ENCODE data around the gene RIPK3. TPM values are rescaled to one million over a fixed set of nuclear protein-coding genes. Genes with fewer than 3 reads are reported as not detected.
"Not testable (repeated sequence)": the region's sequence is repeated elsewhere in the genome, so short reads cannot be mapped to it uniquely, and the experiment has no call there.

Gene RIPK3
- total RNA-seq, 1 experiment from 2014 or later: 11.0 TPM

GRCh38 chr14:24361326-24361725 is 21.5 kb upstream of the RIPK3 start:
- CTCF ChIA-PET: interaction anchor here (1.7 to 2.0 kb wide), 2 partner anchors 28 to 70 kb away, joined by 5 to 6 read pairs; no protein-coding TSS in a partner anchor
- intact Hi-C loops (cut with micrococcal nuclease; ENCODE audit: unreplicated experiment): loop anchor here (1.0 kb wide), 1 partner anchor 51 kb away; no protein-coding TSS in a partner anchor
- no peak for DNase-seq

GRCh38 chr14:24360281-24360680 is 20.5 kb upstream of the RIPK3 start:
- H3K27me3 Mint-ChIP-seq (ENCODE audit: unreplicated experiment): no peaks in the 10 kb centered on the region
- no peak for TF ChIP-seq CTCF (IDR thresholded peaks at IDR 0.05; ENCODE audit: unreplicated experiment)
- intact Hi-C loops (cut with micrococcal nuclease; ENCODE audit: unreplicated experiment): no loop called here
- no peak overlapping the region for H3K27ac Mint-ChIP-seq (ENCODE audit: unreplicated experiment)
- no peaks in the 10 kb centered on the region for H3K9me3 Mint-ChIP-seq (ENCODE audit: low read depth, unreplicated experiment)
- DNase-seq: no peak
- CTCF ChIA-PET: no interaction called here
- no peak overlapping the region for H3K4me3 Mint-ChIP-seq (ENCODE audit: low read depth, unreplicated experiment)
- peaks cover 4% of the 10 kb centered on the region for H3K4me1 Mint-ChIP-seq (ENCODE audit: low read depth, unreplicated experiment)
- no peaks in the 10 kb centered on the region for H3K36me3 Mint-ChIP-seq (ENCODE audit: insufficient read depth, unreplicated experiment)
- no TSS peak for BruUV-seq (replicated peaks)

More at GRCh38 chr14:24361326-24361725, 21.5 kb upstream of the RIPK3 start:
- TF ChIP-seq CTCF (IDR thresholded peaks at IDR 0.05; ENCODE audit: unreplicated experiment): no peak
- peaks cover 11% of the 10 kb centered on the region for H3K4me1 Mint-ChIP-seq (ENCODE audit: low read depth, unreplicated experiment)
- no TSS peak for BruUV-seq (replicated peaks)
- H3K4me3 Mint-ChIP-seq (ENCODE audit: low read depth, unreplicated experiment): no peak overlapping the region
- H3K27ac Mint-ChIP-seq (ENCODE audit: unreplicated experiment): no peak overlapping the region
- no peaks in the 10 kb centered on the region for H3K9me3 Mint-ChIP-seq (ENCODE audit: low read depth, unreplicated experiment)
- H3K27me3 Mint-ChIP-seq (ENCODE audit: unreplicated experiment): no peaks in the 10 kb centered on the region
- H3K36me3 Mint-ChIP-seq (ENCODE audit: insufficient read depth, unreplicated experiment): peaks cover 9% of the 10 kb centered on the region

GRCh38 chr14:24356208-24356607 is 16.4 kb upstream of the RIPK3 start:
- Mint-ChIP-seq H3K4me1 (ENCODE audit: low read depth, unreplicated experiment) (peaks cover 20% of the 10 kb centered on the region), H3K4me3 (ENCODE audit: low read depth, unreplicated experiment) (no peak overlapping the region), H3K27me3 (ENCODE audit: unreplicated experiment) (no peaks in the 10 kb centered on the region), H3K27ac (ENCODE audit: unreplicated experiment) (no peak overlapping the region), H3K9me3 (ENCODE audit: low read depth, unreplicated experiment) (no peaks in the 10 kb centered on the region), H3K36me3 (ENCODE audit: insufficient read depth, unreplicated experiment) (no peaks in the 10 kb centered on the region)
- BruUV-seq (replicated peaks): no TSS peak
- no peak for DNase-seq
- intact Hi-C loops (cut with micrococcal nuclease; ENCODE audit: unreplicated experiment): no loop called here
- no peak for TF ChIP-seq CTCF (IDR thresholded peaks at IDR 0.05; ENCODE audit: unreplicated experiment)
- CTCF ChIA-PET: no interaction called here

GRCh38 chr14:24355009-24355408 is 15.2 kb upstream of the RIPK3 start:
- peaks cover 8% of the 10 kb centered on the region for H3K27me3 Mint-ChIP-seq (ENCODE audit: unreplicated experiment)
- H3K27ac Mint-ChIP-seq (ENCODE audit: unreplicated experiment): no peak overlapping the region
- TF ChIP-seq CTCF (IDR thresholded peaks at IDR 0.05; ENCODE audit: unreplicated experiment): no peak
- no TSS peak for BruUV-seq (replicated peaks)
- no peak overlapping the region for H3K4me3 Mint-ChIP-seq (ENCODE audit: low read depth, unreplicated experiment)
- H3K36me3 Mint-ChIP-seq (ENCODE audit: insufficient read depth, unreplicated experiment): no peaks in the 10 kb centered on the region
- peaks cover 20% of the 10 kb centered on the region for H3K4me1 Mint-ChIP-seq (ENCODE audit: low read depth, unreplicated experiment)
- no peaks in the 10 kb centered on the region for H3K9me3 Mint-ChIP-seq (ENCODE audit: low read depth, unreplicated experiment)
- no peak for DNase-seq
- CTCF ChIA-PET: no interaction called here
- intact Hi-C loops (cut with micrococcal nuclease; ENCODE audit: unreplicated experiment): no loop called here

- Mint-ChIP-seq H3K4me1 (ENCODE audit: low read depth, unreplicated experiment) (peaks cover 20% of the 10 kb centered on the region), H3K27ac (ENCODE audit: unreplicated experiment) (peak overlapping the region; percentile 46), H3K4me3 (ENCODE audit: low read depth, unreplicated experiment) (peak overlapping the region; percentile 22), H3K27me3 (ENCODE audit: unreplicated experiment) (peaks cover 14% of the 10 kb centered on the region)
- H3K36me3 Mint-ChIP-seq (ENCODE audit: insufficient read depth, unreplicated experiment); CTCF ChIA-PET; intact Hi-C loops (cut with micrococcal nuclease; ENCODE audit: unreplicated experiment); BruUV-seq (replicated peaks); DNase-seq; H3K9me3 Mint-ChIP-seq (ENCODE audit: low read depth, unreplicated experiment): not testable (repeated sequence)
Observed at GRCh38 chr14:24354482-24354825, 14.7 kb upstream of the RIPK3 start.
